ENCODE measurements around the gene NDUFA11.
A peak's percentile ranks its signal among the peaks of the same experiment; 100 is the strongest.

The NDUFA11 gene

DNA sequence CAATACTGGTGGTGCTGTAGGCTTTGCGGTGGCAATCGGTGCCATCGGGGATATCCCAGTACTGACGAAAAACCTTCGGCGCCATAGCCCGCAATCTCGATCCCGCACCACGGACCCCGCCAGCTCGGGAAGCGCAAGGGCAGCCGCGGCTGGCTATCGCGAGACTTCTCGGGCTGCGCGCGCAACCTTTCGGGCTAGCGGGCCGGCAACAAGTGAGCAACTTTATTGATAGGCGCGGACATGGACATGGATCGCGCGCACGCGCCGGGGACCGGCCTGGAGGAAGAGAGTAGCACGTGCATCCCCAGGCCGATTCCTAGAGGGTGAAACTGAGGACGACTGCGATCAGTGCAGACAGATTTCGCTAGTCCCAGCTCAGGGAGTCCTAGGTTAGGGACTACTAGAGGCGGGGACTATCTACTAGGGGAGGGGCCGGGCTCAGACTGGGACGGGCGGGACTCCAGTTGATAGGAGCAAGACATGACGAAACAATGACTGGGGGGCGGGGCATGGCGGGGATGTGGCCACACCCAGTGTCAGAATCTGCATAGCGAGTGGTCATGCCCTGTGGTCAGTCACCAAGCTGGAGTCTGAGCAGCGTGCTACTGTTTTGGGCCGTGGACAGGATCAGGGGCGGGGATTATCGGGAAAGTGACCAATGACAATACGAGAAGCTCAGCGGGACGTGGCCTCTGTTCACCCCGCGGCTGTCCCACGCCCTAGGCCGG is at the start of gene NDUFA11:
Gene NDUFA11, minus strand, starts transcription at position 167 of the 728 bp plus-strand sequence. Its CDS starts 82 bp downstream, at position 85.
- peak; percentile 88 to 94 for DNase-seq

DNA sequence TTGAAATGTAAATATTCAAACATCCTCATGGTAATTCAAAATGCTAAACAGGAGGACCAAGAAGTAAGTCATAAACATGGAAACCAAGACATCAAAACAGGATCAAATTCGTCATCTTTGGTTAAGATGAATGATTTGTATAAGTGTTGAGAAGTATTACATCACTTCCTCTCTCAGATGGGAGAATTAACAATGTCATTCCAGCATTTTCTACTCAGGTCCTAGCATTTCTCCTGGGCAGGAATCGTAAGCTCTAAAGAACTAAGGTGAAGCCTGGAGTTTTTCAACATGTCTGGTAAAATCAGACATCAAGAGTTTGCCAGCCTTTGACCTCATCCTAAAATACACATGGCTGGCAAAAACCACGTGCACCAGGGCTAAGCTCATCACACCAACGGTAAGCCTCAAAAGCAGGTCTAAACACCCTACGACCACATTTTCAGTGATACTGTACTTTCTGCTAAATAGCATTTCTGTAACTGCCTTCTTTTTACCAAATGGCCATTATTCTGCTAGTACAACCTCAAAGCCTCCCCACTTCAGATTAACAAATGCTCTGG is 49.5 kb upstream of the NDUFA11 start:
- DNase-seq = no peak

DNA sequence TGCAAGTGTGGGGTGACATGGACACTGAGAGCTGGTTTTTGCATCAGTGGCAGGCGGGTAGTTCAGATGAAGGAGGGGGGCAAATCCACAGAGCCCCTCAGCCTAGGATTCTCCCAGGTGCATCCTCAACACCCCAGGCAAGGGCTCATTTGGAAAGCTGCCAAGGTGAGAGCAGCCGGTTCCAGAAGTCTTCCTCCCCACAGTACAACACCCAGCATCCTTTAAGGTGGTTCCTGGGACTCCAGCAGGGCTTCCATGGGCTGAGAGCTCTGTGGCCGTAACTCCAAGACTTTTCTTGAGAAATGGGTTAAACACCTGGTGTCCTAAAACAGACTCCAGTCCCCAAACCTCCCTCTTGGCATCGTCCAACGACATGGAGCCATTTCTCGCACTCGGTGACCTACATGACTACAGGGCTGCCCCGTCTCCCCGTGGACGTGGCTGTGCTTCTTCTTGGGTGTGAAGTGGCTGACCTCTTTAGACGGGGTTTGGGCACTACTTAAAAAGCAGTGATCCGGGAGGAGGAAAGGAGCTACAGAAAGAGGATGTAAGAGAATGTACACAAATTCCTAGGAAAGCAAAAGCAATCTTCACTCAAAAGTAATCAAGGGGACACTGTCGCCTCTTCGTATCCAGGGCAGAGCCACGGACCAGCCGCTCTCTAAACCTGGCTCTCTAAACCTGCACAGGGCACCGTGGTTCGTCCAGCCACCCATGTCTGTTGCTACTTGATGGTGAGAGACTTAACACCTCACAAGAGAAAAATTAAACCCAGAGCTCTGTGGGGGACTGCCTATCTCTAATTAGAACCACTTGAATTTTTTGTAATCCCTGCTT is 48.8 kb upstream of the NDUFA11 start:
- no peak for DNase-seq

- DNase-seq = no peak
Measured at GRCh38 chr19:5951338-5951861, 47.8 kb upstream of the NDUFA11 start.

GRCh38 chr19:5950741-5951140 is 47.2 kb upstream of the NDUFA11 start:
- no peak for DNase-seq

- peak in 1 of 2 experiments; percentile 31 for DNase-seq
Measured at GRCh38 chr19:5949792-5950305, 46.3 kb upstream of the NDUFA11 start.

- no peak for DNase-seq
Measured at GRCh38 chr19:5948752-5949564, 45.4 kb upstream of the NDUFA11 start.

GRCh38 chr19:5947435-5947834 is 43.8 kb upstream of the NDUFA11 start:
- no peak for DNase-seq

DNA sequence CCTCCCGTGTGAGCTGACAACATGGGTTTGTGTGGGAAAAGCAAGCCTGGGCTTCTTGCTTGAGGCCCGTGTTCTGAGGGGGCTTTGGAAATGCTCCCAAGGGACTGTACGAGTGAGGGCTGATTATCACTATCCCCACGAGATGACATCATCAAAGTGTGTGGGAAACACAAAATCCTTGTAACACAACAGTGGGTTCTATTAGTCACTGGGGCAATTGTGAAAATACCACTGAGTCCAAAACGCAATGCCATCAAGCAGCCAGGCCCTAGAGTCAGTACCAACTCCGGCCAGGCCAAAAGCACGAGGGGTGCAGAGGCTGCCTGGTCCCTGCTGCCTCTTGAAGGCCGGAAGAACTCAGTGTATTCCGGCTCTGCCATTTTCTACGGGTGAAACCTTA is 40.0 kb upstream of the NDUFA11 start:
- DNase-seq = no peak

DNA sequence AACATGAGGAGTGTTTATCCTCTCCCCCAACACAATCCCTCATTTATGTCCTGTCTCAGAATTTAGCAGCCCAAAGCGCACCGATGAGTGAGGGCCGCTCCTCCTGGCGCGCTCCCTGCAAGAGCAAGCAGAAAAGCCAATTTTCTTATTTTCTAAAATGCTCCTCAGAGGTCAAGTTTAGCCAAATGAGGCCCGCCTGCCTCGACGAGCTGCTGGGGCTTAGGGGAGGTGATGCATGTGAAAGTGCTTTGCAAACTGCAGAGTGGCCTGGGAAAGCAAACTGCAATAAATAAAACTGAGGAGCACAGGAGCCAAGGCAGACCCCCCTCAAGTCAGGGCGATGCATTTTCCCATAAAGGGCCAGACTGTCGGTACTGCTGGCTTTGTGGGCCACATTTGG is 39.5 kb upstream of the NDUFA11 start:
- DNase-seq = no peak

- DNase-seq = no peak
Measured at GRCh38 chr19:5941673-5942072, 38.1 kb upstream of the NDUFA11 start.

DNA sequence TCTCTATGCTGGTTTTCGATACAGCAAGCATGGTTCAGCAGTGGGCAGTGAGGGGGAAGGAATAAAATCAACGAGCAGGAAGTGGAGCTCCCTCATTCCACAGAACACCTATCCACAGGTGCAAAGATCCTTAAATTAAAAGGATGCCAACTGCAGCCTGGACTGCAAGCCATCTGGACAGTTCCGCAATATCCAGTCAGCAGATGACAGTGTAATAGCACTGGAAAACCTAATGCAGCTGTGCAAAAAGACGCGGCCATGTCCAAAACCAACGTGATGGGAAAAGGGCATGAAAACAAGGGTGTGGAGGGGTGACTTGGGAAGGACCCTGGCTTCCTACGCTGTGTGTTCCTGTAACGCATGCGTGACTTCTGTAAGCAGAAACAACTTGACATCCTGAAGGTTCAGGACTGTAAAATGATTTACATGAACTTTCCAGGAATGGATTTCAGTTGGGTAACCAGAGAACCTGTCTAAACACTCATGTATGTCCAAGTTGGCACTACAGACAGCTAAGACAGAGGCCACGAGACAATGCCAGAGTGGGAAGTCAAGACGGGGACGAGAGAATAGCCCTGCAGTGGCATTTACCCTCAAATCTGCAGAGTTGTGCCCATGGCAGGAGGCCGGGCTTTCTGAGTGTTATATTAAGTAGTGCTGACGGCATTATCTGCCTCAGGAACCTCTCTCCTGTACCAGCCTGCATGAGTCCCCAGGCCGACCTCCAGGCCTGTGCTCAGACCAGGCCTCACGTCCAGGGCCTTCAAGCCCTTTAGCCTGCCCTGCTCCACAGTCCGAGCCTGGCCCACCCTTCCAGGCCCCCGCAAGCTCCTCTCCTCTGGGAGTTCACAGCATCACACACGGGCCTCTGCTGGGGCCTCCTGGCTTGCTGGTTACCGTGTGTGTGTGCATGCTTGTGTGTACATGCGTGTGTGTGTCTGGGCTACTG is 36.9 kb upstream of the NDUFA11 start:
- DNase-seq = no peak

DNA sequence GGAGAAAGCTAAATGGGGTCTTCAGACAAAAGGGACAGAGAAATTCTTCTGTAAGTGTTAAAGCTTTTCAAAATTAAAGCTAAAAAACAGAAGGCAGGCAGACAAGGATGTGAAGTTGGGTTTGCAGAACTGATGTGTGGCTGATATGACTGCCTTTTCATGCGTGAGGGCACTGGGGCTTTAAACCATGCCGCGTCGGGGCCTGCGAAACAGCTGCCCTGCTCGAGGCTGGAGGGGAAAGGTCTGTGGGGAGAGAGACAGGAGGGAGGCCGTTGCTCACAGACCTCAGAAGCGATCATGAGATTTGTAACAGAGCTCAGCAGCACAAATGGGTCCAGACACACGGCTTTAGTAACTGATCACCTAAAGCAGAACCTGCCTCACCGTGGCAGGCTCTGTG is 34.0 kb upstream of the NDUFA11 start:
- no peak for DNase-seq

DNA sequence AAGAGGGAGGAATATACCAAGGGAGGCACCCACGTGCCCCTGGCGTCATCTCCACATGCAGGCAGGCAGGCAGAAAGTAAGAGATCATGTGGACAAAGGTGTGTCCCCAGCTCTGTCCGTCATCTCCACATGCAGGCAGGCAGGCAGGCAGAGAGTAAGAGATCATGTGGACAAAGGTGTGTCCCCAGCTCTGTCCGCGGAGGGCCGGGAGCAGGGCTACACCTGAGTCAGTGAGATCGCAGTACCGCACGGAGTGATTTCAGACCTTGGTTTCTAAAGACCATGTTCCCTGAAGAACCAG is 32.7 kb upstream of the NDUFA11 start:
- DNase-seq = no peak

DNA sequence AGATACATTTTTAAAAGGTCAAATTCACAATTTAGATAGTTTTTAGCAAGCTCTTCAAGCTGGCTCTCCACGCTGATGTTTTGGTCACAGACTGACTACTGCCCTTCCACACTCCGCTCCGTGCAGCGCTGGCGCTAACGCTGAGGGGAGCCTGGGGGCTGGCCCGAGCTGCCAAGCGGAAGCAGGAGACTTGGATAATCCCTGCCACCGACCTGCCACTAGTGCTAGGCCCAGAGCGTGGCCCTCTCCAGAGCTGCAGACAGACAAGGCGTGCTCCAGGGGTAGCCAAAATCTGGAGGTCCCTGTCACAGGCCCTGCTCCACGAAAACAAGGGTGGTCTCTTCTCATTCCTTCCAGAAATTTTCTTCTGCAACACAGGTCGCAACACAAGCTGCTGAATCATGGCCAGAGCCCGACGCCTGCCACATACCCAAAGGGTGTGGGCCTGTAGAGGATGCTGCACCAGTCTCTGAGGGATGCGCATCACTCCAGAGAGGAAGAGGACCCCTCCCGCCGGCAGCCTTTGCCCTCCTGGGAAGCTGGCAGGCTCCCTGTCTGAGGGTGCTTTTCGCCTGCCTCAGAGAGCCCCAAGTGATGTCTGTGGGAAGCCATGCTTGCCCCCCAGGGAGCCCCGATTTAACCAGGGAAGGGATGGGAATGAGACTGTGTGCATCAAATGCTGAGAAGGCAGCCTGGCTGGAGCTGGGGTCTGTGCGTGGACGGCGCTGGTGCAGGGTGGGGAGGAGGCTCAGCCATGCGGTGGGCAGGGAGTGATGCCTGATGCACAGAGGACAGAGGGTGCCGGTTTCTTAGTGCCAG is 32.1 kb upstream of the NDUFA11 start:
- DNase-seq = no peak

DNA sequence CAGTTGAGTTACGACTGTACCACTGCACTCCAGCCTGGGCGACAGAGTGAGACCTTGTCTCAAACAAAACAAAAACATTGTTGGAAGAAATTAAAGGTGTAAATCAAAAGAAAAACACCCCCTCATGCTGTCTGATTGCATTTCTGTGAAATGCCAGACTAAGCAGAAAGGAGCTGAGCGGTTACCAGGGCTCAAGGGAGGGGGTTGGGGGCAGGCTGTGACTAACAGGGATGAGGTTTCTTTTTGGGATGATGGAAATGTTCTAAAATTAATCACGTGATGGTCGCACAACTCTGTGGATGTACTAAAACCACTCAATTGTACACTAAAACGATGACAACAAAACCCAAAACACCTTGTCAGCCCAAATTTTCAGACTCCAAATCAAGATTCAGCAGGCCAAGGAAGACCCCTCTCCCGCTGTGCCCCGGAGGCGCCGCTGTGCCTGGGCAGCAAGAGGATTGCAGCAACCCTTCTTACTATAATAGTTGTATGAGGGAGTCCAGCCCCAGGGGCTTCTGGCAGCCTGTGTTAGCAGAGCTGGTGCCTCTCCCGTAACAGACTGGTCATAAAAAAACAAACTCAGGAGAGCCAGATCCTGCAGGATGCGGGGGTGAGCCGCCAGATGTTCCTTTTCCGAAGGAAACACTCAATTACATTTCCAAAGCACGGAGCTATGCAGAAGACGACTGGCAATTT is 31.3 kb upstream of the NDUFA11 start:
- DNase-seq = no peak

DNA sequence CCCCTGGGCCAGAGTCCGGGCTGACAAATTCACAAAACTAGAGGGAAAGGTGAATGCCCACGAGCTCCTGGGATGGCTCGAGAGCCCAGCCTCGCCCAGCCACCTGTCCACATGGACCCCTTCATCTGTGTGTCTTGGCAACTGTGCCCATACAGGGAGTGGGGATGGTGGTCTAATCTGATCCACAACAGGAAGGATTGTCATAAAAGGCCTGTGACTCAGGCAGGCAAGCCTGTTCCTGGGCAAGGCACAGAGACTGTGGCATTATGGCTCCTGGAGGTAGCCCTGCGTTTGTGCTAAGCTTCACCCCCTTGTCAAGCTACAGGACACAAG is 30.4 kb upstream of the NDUFA11 start:
- DNase-seq = no peak

DNA sequence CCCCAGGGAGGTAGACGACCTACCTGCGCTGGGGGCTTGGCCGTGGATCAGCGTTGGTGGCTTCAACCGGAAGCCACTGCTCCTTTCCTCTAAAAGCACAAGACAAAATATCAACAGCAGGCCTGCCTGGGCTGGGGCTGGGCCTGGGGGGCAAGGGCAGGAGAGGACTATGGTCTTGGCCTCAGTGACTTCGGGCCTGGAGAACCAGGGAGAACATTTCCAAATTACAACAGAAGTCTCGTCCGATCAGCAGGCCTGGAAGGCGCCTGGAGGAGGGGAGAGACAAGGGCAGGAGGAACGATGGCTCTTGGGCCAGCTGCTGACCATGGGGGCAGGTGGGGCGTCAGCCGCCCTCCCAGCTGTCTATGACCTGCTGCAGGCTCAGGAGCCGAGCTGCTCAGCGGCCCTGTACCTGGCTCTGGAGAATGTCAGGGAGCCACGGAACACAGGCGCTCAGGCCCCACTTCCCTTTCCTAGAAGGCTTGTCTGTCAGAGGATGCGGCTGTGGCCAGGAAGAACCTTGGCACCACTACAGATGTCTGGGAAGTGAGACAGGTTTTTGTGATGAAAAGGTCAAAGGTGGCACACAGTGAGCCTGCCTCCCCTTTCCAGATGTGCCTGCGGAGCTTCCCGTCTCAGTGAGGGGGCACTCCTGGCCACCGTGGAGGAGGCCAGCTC is 29.9 kb upstream of the NDUFA11 start:
- DNase-seq = no peak

GRCh38 chr19:5932609-5933262 is 29.1 kb upstream of the NDUFA11 start:
- no peak for DNase-seq
